WTC11 (cell line): ENCODE data around the gene TKTL1.
"Not testable (repeated sequence)": the region's sequence is repeated elsewhere in the genome, so short reads cannot be mapped to it uniquely, and the experiment has no call there.

Experiments used
- ATF2 ChIP-seq: sonication (generic); formaldehyde crosslinking; IDR thresholded peaks from 2 replicates; pipeline ENCODE4 v1.8.1; 2022; ENCODE audit warnings: low read depth, missing genetic modification reagents, borderline replicate concordance
- CTCF ChIP-seq: fragments of 200-600 bp; IDR thresholded peaks from 2 replicates; pipeline ENCODE4 v1.8.0; 2022; ENCODE audit warnings: antibody characterized with exemption
- E2F4 ChIP-seq: sonication (generic); formaldehyde crosslinking; IDR thresholded peaks from 2 replicates; pipeline ENCODE4 v1.8.1; 2022; ENCODE audit warnings: low read depth, mild to moderate bottlenecking, moderate library complexity, missing genetic modification reagents, borderline replicate concordance
- E2F5 ChIP-seq: sonication (generic); formaldehyde crosslinking; IDR thresholded peaks from 2 replicates; pipeline ENCODE4 v1.8.1; 2022; ENCODE audit warnings: mild to moderate bottlenecking, moderate library complexity, missing genetic modification reagents
- IRF1 ChIP-seq: sonication (generic); formaldehyde crosslinking; IDR thresholded peaks from 2 replicates; pipeline ENCODE4 v1.8.0; 2023; ENCODE audit warnings: missing genetic modification reagents
- JUN ChIP-seq: sonication (generic); formaldehyde crosslinking; IDR thresholded peaks from 2 replicates; pipeline ENCODE4 v1.8.0; 2023; ENCODE audit warnings: mild to moderate bottlenecking, missing genetic modification reagents
- KAT7 ChIP-seq: sonication (generic); formaldehyde crosslinking; IDR thresholded peaks from 2 replicates; pipeline ENCODE4 v1.8.1; 2023; ENCODE audit warnings: missing genetic modification reagents, mild to moderate bottlenecking, borderline replicate concordance
- MXD4 ChIP-seq: fragments of 250-450 bp; sonication (Bioruptor Pico); IDR thresholded peaks from 2 replicates; pipeline ENCODE4 v1.8.0; 2021; ENCODE audit warnings: mild to moderate bottlenecking, moderate library complexity, borderline replicate concordance
- TCF7 ChIP-seq: sonication (generic); formaldehyde crosslinking; IDR thresholded peaks from 2 replicates; pipeline ENCODE4 v1.8.0; 2022; ENCODE audit warnings: mild to moderate bottlenecking, low read depth, missing genetic modification reagents, moderate library complexity
- USF1 ChIP-seq: sonication (generic); formaldehyde crosslinking; IDR thresholded peaks from 2 replicates; pipeline ENCODE4 v1.8.0; 2022; ENCODE audit warnings: mild to moderate bottlenecking, missing genetic modification reagents
- ZNF281 ChIP-seq: sonication (generic); formaldehyde crosslinking; IDR thresholded peaks from 2 replicates; pipeline ENCODE4 v1.8.0; 2023; ENCODE audit warnings: mild to moderate bottlenecking, missing genetic modification reagents

GRCh38 chrX:154269245-154269644, 26.4 kb upstream of the TKTL1 start:
- TF ChIP-seq KAT7 (CRISPR knock-in tag); CTCF; MXD4; ATF2; TCF7; ZNF281 (CRISPR knock-in tag); JUN (CRISPR knock-in tag); IRF1; E2F4 (CRISPR knock-in tag); E2F5; USF1 (CRISPR knock-in tag): not testable (repeated sequence)
